AG20443 (cell line): ENCODE results near the gene CD28.
"Not testable (repeated sequence)": the region's sequence is repeated elsewhere in the genome, so short reads cannot be mapped to it uniquely, and the experiment has no call there.

Source experiments
- DNase-seq: peaks from one replicate; pipeline ENCODE4 v3.0.0; 2012; ENCODE audit warnings: low spot score, mixed read lengths

The CD28 gene

DNA sequence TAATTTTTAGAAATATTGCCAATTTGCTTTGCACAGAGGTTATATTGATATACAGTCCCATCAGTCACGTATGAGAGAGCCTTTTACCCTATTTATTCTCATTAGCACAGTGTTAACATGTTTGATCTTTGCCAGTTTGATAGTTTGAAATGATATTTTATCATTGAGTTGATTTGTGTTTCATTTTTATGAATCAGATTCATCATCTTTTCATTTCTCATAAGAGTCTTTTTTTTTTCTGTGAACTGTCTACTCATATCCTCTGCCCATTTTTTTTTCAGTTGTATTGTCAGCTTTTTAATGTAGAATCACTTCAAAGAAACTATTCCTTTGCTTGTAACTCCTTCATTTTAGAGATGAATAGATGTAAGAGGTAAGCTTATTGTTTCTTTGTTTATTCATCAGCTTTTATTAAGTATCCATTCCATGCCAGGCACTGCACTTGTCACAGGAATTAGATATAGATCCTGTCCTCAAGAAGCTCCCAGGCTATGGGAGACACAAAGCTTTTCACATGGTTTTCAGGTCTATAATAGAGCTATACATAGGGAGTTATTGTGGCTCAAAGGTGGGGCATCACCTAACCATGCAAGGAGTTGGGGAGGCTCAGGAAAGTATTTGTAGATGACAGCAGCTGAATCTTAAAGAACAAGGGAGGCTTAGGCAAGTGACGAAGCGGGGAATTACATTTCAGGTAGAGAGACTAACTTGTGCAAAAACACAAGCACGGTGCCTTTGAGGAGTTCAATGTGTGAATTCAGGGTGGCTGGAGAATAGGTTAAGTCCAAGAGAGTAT lies 42.1 kb downstream of the CD28 start:
- no peak for DNase-seq

DNA sequence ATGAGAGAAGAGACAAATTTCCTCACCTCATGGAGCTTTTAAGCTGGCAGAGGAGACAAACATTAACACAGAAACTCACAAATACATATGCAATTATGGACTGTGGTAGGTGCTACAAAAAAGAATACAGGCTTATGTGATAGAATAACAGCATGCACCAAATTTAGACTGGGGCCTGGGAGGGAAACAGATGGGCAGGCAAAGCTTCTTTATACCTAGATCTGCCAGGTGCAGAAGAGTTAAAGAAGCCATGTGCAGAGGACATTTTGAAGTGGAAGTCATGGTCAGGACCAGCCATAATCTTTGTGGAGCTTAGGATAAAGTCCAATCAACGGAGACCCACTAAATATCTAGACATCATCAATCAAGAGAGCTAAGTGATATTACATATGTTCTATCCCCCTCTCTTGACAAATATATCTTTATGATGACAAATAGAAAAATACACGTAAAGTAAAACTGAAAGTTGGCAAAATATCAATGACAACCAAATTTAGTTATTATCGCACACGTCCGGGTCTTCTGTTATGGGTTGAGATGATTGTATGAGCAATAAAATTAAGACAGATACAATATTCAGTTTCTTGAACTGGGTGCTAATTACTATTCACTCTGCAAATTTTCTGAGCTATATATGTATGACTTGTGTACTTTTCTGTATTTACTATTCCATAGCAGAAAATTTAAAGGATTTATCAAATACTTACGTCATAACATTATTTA lies 44.1 kb downstream of the CD28 start:
- no peak for DNase-seq

DNA sequence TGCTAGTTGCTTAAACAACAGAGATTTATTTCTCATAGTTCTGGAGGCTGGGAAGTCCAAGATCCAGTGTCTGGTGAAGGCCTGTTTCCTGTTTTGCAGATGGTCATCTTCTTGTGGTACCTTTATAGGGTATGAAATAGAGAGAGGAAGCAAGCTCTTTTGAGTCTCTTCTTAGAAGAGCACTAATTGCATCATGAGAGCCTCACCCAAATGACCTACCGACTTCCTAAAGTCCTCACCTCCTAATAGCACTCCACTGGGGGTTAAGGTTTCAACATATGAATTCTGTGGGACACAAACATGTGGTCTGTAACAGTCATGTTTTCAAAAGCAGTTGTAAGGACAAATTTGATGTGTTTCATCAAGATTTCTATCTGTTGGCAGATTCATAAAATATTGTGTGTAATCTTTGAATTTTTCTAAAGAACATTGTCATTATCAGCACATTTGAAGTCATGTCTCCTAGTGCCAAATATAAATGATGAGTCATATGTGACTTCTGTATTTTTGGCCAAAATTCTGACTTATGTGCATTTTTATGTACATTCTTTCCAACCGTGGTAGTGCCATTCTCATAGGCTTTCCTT lies 45.3 kb downstream of the CD28 start:
- DNase-seq, result no peak

- DNase-seq, result no peak
These were observed 49.7 kb downstream of the CD28 start for GRCh38 chr2:203756161-203756560.

DNA sequence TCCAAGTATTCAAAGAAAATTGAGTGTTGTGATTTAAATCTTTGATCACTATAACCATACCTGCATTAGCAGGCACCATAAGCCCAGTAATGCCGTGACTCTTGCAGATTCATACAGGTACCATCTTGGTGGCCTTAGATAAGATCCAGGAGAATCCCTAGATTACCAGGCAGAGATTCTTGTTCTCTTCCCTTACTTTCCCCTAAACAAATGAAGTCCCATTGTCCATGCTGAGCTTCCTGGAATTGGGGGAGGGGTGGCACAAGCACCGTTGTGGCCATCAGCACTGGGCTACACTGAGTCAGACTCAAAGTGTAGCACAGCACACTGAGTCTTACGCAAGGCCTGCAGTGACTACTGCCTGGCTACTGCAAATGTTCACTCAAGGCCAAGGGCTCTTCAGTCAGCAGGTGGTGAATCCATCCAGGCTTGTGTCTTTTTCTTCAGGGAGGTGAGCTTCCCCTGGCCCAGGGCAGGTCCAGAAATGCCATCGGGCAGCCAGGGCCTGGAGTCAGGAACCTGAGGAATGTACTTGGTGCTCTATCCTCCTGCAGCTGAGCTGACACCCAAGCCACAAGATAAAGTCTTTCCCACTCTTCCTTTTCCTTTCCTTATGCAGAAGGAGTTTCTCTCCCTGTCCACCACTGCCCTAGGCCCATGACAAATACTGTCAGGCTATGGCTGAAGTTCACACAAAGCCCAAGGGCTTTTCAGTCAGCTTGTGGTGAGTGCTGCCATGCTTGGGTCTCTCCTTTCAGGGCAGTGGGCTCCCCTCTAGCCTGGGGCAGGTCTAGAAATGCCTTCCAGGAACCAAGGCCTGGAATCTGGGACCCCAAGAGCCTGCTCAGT lies 52.6 kb downstream of the CD28 start:
- peak; percentile 55 for DNase-seq

DNA sequence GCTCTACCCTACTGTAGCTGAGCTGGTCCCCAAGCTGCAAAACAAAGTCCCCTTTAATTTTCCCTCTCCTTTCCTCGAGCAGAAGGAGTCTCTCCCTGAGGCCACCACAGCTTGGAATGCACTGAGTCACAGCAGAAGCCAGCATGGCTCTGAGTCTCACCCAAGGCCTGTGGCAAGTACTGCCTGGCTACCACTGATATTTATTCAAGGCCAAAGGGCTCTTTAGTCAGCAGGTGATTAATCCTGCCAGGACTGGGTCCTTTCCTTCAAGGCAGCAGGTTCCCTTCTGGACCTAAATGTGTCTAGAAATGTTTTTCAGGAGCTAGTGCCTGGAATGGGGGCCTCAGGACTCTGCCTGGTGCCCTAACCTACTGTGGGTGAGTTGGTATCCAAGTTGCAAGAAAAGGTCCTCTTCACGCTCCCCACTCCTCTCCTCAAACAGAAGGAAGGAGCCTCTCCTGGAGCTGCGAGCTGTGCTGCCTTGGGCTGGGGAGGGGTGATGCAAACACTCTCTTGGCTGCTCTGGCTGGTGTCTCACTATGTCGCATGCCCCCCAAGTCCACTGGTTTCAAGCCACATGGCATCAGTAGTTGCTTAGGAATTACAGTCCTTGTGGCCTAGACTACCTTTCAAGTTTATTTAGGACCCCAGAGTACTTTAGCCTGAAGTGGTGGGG lies 53.4 kb downstream of the CD28 start:
- DNase-seq, result peak; percentile 46

GRCh38 chr2:203761121-203761520 lies 54.7 kb downstream of the CD28 start:
- DNase-seq, result no peak

- DNase-seq, result no peak
These were observed 57.0 kb downstream of the CD28 start for GRCh38 chr2:203763241-203763937.

DNA sequence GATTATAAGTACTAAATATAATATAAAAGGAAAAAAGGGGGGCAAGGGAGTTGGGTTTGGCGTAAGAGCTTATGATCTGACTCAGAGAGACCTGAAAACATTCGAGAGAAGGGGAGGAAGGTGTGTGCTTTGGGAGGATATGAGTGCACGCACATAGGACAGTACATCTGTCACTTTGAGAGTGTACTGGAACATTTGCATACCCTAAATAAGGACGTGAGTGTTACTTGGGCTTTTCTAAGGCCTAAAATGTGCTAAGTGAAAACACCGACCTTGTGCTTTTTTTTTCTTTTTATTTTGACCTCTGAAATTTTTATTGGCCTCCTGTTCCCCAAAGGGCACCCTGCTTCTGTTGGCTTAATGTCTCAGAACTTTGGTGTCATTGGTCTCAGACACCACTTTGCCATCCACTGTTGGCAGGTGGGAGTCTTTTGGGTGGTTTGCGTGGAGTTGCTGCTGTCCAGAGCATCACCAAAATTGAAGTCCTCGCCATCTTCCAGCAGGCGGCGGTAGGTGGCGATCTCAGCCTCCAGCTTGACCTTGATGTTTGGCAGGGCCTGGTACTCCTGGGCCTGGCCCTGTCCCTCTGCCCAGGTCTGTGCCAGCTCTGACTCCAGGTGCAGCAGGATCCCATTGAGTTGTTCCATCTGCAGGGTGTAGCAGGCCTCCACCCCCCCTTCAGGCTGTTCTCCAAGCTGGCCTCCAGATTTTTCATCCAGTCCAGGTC lies 57.7 kb downstream of the CD28 start:
- no peak for DNase-seq

- DNase-seq, result no peak
These were observed 66.2 kb downstream of the CD28 start for GRCh38 chr2:203772456-203773165.

- DNase-seq, result no peak
These were observed 68.3 kb downstream of the CD28 start for GRCh38 chr2:203774760-203775159.

DNA sequence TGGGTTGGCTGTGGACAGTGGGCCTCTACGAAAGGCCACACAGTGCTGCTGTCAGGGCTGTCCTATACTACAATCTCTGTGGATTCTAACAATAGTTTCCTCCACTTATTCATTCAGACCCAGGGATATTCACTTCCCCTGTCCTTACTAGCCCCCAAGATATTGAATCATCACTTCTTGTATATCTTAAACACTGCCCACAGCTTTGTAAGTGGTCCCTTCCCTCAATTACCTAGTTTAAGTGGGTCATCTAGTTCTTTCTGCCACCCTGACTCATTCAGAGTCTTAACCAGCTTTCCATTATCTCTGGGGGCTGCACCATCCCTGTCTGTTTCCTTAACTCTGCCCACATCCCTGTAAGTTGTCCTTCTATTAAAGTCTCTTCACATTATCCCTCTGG lies 69.2 kb downstream of the CD28 start:
- DNase-seq, result no peak

- no peak for DNase-seq
These were observed 70.6 kb downstream of the CD28 start for GRCh38 chr2:203777030-203777429.

GRCh38 chr2:203779477-203780073 lies 73.1 kb downstream of the CD28 start:
- DNase-seq, result not testable (repeated sequence)

- no peak for DNase-seq
These were observed 73.8 kb downstream of the CD28 start for GRCh38 chr2:203780231-203780630.

DNA sequence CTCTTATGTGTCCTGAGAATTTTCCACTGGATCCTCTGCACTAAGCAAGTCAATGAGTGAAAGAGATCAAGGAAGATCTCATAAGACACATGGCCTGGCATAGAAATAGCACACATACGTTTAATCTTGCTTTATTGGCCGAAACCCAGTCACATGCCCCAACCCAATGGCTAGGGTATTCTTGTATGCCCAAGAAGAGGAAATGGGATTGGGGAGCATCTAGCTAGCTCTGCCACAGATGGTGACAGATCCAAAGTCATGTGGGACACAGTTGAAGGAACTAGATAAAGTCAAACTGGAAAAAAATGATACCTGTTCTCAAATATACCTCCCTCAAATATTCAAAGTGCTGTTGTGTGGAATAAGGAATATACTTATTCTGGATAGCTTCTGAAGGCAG lies 74.7 kb downstream of the CD28 start:
- DNase-seq, result no peak

DNA sequence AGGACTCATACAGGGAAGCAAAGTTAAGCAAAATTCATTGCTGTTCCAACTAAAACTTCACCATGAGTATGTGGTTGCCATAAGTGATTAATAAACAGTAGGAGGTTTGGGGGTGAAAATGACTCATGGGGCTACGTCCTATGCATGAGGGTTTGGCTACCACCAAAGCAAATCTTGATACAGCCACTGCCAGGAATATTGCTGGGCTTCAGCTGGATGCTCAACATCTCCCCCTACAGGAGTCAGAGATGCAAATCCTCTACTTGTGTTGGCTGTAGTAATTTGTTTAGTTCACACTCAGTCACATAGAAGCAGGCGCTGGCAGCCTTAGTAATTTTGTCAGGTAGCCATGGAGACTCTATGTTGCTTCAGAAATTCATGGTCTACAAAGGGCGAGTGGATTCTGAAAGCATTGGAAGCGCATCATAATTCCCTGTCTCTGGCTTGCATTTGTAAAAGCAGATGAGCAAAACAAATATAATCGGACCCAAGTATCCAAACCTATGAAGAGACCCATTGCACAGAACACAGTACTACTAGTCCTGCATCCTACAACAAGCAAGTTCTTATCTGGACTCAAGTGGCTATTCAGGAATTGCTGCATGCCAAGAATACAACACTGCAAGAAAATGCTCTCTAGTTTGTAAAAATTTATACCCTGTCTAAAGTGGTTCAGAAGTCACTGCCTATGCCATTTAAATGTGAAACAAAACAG lies 76.0 kb downstream of the CD28 start:
- DNase-seq, result peak; percentile 84

DNA sequence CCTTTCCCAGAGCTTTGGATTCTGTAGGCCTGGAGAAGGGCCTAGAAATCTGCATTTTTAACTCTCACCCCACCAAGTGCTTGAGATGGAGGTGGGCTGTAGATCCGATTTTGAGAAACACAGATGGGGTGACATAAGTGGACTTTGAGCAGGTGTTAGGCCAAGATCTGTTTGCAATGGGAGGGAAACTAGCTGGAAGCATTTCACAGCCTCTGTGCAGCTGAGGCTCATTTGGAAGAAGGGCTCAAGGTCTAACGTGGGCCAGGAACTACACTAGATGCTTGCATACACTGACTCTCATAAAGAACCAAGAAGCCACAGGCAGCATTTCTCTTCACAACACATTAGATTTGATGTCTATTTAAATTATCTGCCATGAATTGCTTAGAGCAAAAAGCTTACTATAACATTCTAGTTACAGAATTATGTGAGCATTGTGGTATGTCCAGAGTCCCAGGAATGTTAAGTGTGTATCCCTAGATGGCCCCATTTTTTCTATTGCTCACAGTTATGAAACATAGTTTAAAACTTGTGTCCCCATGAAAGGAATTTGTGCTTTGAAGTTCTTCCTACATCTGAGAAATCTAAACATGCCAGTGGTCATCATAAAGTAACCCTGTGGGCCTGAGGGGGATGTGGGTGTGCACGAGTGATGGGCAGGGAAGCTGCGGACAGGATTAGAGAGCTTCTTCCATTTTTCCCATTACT lies 77.2 kb downstream of the CD28 start:
- peak; percentile 59 for DNase-seq
